ENCODE results near the gene SLC38A5. TPM values are rescaled to one million over a fixed set of nuclear protein-coding genes. Genes with fewer than 3 reads are reported as not detected.

SLC38A5 gene
- total RNA-seq, 1 experiment from 2014 or later: not detected

- in situ Hi-C loops (cut with HindIII; ENCODE audit: low pct_unique_long_range_greater_than_20kb, low sequenced_read_pairs): no loop called here
- no peak for DNase-seq (ENCODE audit: low read depth, low spot score)
Observed at GRCh38 chrX:48497871-48498270, 27.8 kb upstream of the SLC38A5 start.

- in situ Hi-C loops (cut with HindIII; ENCODE audit: low pct_unique_long_range_greater_than_20kb, low sequenced_read_pairs): no loop called here
- DNase-seq (ENCODE audit: low read depth, low spot score): no peak
Observed at GRCh38 chrX:48496660-48497059, 26.6 kb upstream of the SLC38A5 start.

GRCh38 chrX:48493890-48494364 is 23.9 kb upstream of the SLC38A5 start:
- DNase-seq (ENCODE audit: low read depth, low spot score): peak; percentile 67
- in situ Hi-C loops (cut with HindIII; ENCODE audit: low pct_unique_long_range_greater_than_20kb, low sequenced_read_pairs): no loop called here

- in situ Hi-C loops (cut with HindIII; ENCODE audit: low pct_unique_long_range_greater_than_20kb, low sequenced_read_pairs): no loop called here
- no peak for DNase-seq (ENCODE audit: low read depth, low spot score)
Observed at GRCh38 chrX:48492293-48492910, 22.3 kb upstream of the SLC38A5 start.

- in situ Hi-C loops (cut with HindIII; ENCODE audit: low pct_unique_long_range_greater_than_20kb, low sequenced_read_pairs): no loop called here
- no peak for DNase-seq (ENCODE audit: low read depth, low spot score)
Observed at GRCh38 chrX:48491809-48492208, 21.7 kb upstream of the SLC38A5 start.

- no peak for DNase-seq (ENCODE audit: low read depth, low spot score)
- in situ Hi-C loops (cut with HindIII; ENCODE audit: low pct_unique_long_range_greater_than_20kb, low sequenced_read_pairs): no loop called here
Observed at GRCh38 chrX:48490661-48491060, 20.6 kb upstream of the SLC38A5 start.

GRCh38 chrX:48489892-48490291 is 19.8 kb upstream of the SLC38A5 start:
- DNase-seq (ENCODE audit: low read depth, low spot score): no peak
- in situ Hi-C loops (cut with HindIII; ENCODE audit: low pct_unique_long_range_greater_than_20kb, low sequenced_read_pairs): no loop called here

GRCh38 chrX:48489296-48489695 is 19.2 kb upstream of the SLC38A5 start:
- no peak for DNase-seq (ENCODE audit: low read depth, low spot score)
- in situ Hi-C loops (cut with HindIII; ENCODE audit: low pct_unique_long_range_greater_than_20kb, low sequenced_read_pairs): no loop called here

- no peak for DNase-seq (ENCODE audit: low read depth, low spot score)
- in situ Hi-C loops (cut with HindIII; ENCODE audit: low pct_unique_long_range_greater_than_20kb, low sequenced_read_pairs): no loop called here
Observed at GRCh38 chrX:48488034-48488433, 18.0 kb upstream of the SLC38A5 start.

- DNase-seq (ENCODE audit: low read depth, low spot score): no peak
- in situ Hi-C loops (cut with HindIII; ENCODE audit: low pct_unique_long_range_greater_than_20kb, low sequenced_read_pairs): no loop called here
Observed at GRCh38 chrX:48487362-48487798, 17.3 kb upstream of the SLC38A5 start.

- no peak for DNase-seq (ENCODE audit: low read depth, low spot score)
- in situ Hi-C loops (cut with HindIII; ENCODE audit: low pct_unique_long_range_greater_than_20kb, low sequenced_read_pairs): no loop called here
Observed at GRCh38 chrX:48482526-48482925, 12.5 kb upstream of the SLC38A5 start.

- in situ Hi-C loops (cut with HindIII; ENCODE audit: low pct_unique_long_range_greater_than_20kb, low sequenced_read_pairs): no loop called here
Observed at GRCh38 chrX:48480583-48480982, 10.5 kb upstream of the SLC38A5 start.

GRCh38 chrX:48480142-48480541 is 10.1 kb upstream of the SLC38A5 start:
- no peak for DNase-seq (ENCODE audit: low read depth, low spot score)

More at GRCh38 chrX:48480583-48480982, 10.5 kb upstream of the SLC38A5 start:
- no peak for DNase-seq (ENCODE audit: low read depth, low spot score)

GRCh38 chrX:48478806-48479205 is 8.7 kb upstream of the SLC38A5 start:
- in situ Hi-C loops (cut with HindIII; ENCODE audit: low pct_unique_long_range_greater_than_20kb, low sequenced_read_pairs): no loop called here
- DNase-seq (ENCODE audit: low read depth, low spot score): no peak

More at GRCh38 chrX:48480142-48480541, 10.1 kb upstream of the SLC38A5 start:
- in situ Hi-C loops (cut with HindIII; ENCODE audit: low pct_unique_long_range_greater_than_20kb, low sequenced_read_pairs): no loop called here

GRCh38 chrX:48477960-48478755 is 8.1 kb upstream of the SLC38A5 start:
- in situ Hi-C loops (cut with HindIII; ENCODE audit: low pct_unique_long_range_greater_than_20kb, low sequenced_read_pairs): no loop called here

GRCh38 chrX:48476919-48477318 is 6.9 kb upstream of the SLC38A5 start:
- no peak for DNase-seq (ENCODE audit: low read depth, low spot score)
- in situ Hi-C loops (cut with HindIII; ENCODE audit: low pct_unique_long_range_greater_than_20kb, low sequenced_read_pairs): no loop called here

More at GRCh38 chrX:48477960-48478755, 8.1 kb upstream of the SLC38A5 start:
- no peak for DNase-seq (ENCODE audit: low read depth, low spot score)

- in situ Hi-C loops (cut with HindIII; ENCODE audit: low pct_unique_long_range_greater_than_20kb, low sequenced_read_pairs): no loop called here
- peak; percentile 91 for DNase-seq (ENCODE audit: low read depth, low spot score)
Observed at GRCh38 chrX:48475774-48476577, 5.9 kb upstream of the SLC38A5 start, which contains the start of gene FTSJ1. FTSJ1 (plus strand) TSS chrX:48476199; CDS start chrX:48478048, 1,849 bp downstream.

- in situ Hi-C loops (cut with HindIII; ENCODE audit: low pct_unique_long_range_greater_than_20kb, low sequenced_read_pairs): no loop called here
- DNase-seq (ENCODE audit: low read depth, low spot score): no peak
Observed at GRCh38 chrX:48475296-48475695, 5.2 kb upstream of the SLC38A5 start.
